ENCODE results near the gene WEE1. TPM values are rescaled to one million over a fixed set of nuclear protein-coding genes. Genes with fewer than 3 reads are reported as not detected.

Gene WEE1
- total and polyA plus RNA-seq, 10 of the 15 experiments (the other 5 are each of a cell fraction or from before 2014, with no cell fraction given) = 13.8 to 69.5 (median 45.4) TPM

GRCh38 chr11:9565822-9566560 is 7.5 kb upstream of the WEE1 start (continued):
- TF ChIP-seq ZBTB4 (CRISPR knock-in tag; IDR thresholded peaks at IDR 0.05) = no peak
- peak; percentile 40 for TF ChIP-seq MEF2B (IDR thresholded peaks at IDR 0.05; ENCODE audit: partially characterized antibody, poor library complexity, severe bottlenecking)
- no peak for TF ChIP-seq ZZZ3 (IDR thresholded peaks at IDR 0.05; ENCODE audit: control insufficient read depth, insufficient read length, low read depth)
- TF ChIP-seq NRF1 (conservative IDR thresholded peaks at IDR 0.05; ENCODE audit: low read depth, low read length) = no peak
- TF ChIP-seq NR2C1 (IDR thresholded peaks at IDR 0.05) = no peak
- no peak for TF ChIP-seq E2F8 (IDR thresholded peaks at IDR 0.05; ENCODE audit: low read depth, partially characterized antibody)
- TF ChIP-seq TARDBP (IDR thresholded peaks at IDR 0.05; ENCODE audit: borderline replicate concordance) = no peak
- no peak for TF ChIP-seq KAT2A (conservative IDR thresholded peaks at IDR 0.05; ENCODE audit: control insufficient read depth, low read depth, low read length)
- no peak for TF ChIP-seq SUPT20H (IDR thresholded peaks at IDR 0.05; ENCODE audit: borderline replicate concordance, control insufficient read depth, low read depth, low read length)
- no peak for TF ChIP-seq ZNF217 (IDR thresholded peaks at IDR 0.05)
- no peak for TF ChIP-seq ESRRA (IDR thresholded peaks at IDR 0.05; ENCODE audit: low read length)
- TF ChIP-seq ZBTB40 (IDR thresholded peaks at IDR 0.05; ENCODE audit: borderline replicate concordance) = no peak
- peak; percentile 80; the same call in 1 of the 2 replicates for TF ChIP-seq NFIC (IDR thresholded peaks at IDR 0.05; ENCODE audit: low read depth, low read length)
- TF ChIP-seq CBX5 (IDR thresholded peaks at IDR 0.05; ENCODE audit: low read depth) = no peak
- no peak for TF ChIP-seq HSF1 (IDR thresholded peaks at IDR 0.05; ENCODE audit: low read depth, low read length)
- TF ChIP-seq HCFC1 (IDR thresholded peaks at IDR 0.05; ENCODE audit: low read length) = no peak
- no peak for TF ChIP-seq ZSCAN29 (IDR thresholded peaks at IDR 0.05)
- peak; percentile 33; the same call in 1 of the 2 replicates for TF ChIP-seq FOXK2 (IDR thresholded peaks at IDR 0.05)

Measured in GM12878 (cell line).